Neural cell (in vitro differentiated cells): ENCODE data around the gene NACA.

Source experiments
- CTCF ChIP-seq: fragments of 450-650 bp; IDR thresholded peaks from 2 replicates; pipeline ENCODE4 v1.5.1; 2014; ENCODE audit warnings: antibody characterized with exemption, mild to moderate bottlenecking, moderate library complexity; ENCODE audit not compliant: poor library complexity, severe bottlenecking
- MXI1 ChIP-seq: fragments of 450-650 bp; conservative IDR thresholded peaks from 2 replicates; pipeline ENCODE4 v1.6.1; 2014; ENCODE audit warnings: antibody characterized with exemption, mild to moderate bottlenecking; ENCODE audit not compliant: poor library complexity, severe bottlenecking
- POLR2AphosphoS5 ChIP-seq: IDR thresholded peaks from 2 replicates; pipeline ENCODE4 v1.6.1; 2012

- TF ChIP-seq POLR2AphosphoS5 = no peak
- TF ChIP-seq MXI1 = no peak
- no peak for TF ChIP-seq CTCF
These were observed 7.0 kb downstream of the NACA start for GRCh38 chr12:56718149-56718548.
